ENCODE results near the gene NUDT4.
"Not testable (repeated sequence)": the region's sequence is repeated elsewhere in the genome, so short reads cannot be mapped to it uniquely, and the experiment has no call there.

Gene NUDT4

GRCh38 chr12:93429852-93430251, 52.1 kb downstream of the NUDT4 start:
- no peak for DNase-seq

GRCh38 chr12:93430280-93430679, 52.6 kb downstream of the NUDT4 start:
- no peak for DNase-seq

GRCh38 chr12:93432031-93432430, 54.3 kb downstream of the NUDT4 start:
- not testable (repeated sequence) for DNase-seq

GRCh38 chr12:93434256-93434865, 56.6 kb downstream of the NUDT4 start:
- DNase-seq = no peak

GRCh38 chr12:93438266-93439050, 60.7 kb downstream of the NUDT4 start:
- no peak for DNase-seq

- DNase-seq = no peak
These were observed 62.5 kb downstream of the NUDT4 start for GRCh38 chr12:93440043-93440835.

- peak; percentile 92 for DNase-seq
These were observed 63.4 kb downstream of the NUDT4 start for GRCh38 chr12:93441081-93441616.

GRCh38 chr12:93441617-93442410, 64.1 kb downstream of the NUDT4 start, which contains the start of gene UBE2N:
UBE2N (minus strand) TSS chr12:93441947; CDS start chr12:93441884, 63 bp downstream.
- peak; percentile 100 for DNase-seq

GRCh38 chr12:93442411-93443340, 65.0 kb downstream of the NUDT4 start:
- DNase-seq = no peak

GRCh38 chr12:93443576-93443975, 65.9 kb downstream of the NUDT4 start:
- DNase-seq = no peak

- DNase-seq = no peak
These were observed 70.0 kb downstream of the NUDT4 start for GRCh38 chr12:93447555-93448290.

- no peak for DNase-seq
These were observed 71.1 kb downstream of the NUDT4 start for GRCh38 chr12:93448796-93449195.

- DNase-seq = no peak
These were observed 71.6 kb downstream of the NUDT4 start for GRCh38 chr12:93449277-93449676.

- no peak for DNase-seq
These were observed 73.9 kb downstream of the NUDT4 start for GRCh38 chr12:93451423-93452158.

- no peak for DNase-seq
These were observed 75.9 kb downstream of the NUDT4 start for GRCh38 chr12:93453633-93454032.

- no peak for DNase-seq
These were observed 78.4 kb downstream of the NUDT4 start for GRCh38 chr12:93456077-93456476.

All from T1000 (cell line).